Measurements from ENCODE around the gene TELO2. TPM values are rescaled to one million over a fixed set of nuclear protein-coding genes. Genes with fewer than 3 reads are reported as not detected.

Gene TELO2
- total RNA-seq, 3 donors from 2014 or later: 15.2 to 27.5 (median 23.9) TPM

DNA sequence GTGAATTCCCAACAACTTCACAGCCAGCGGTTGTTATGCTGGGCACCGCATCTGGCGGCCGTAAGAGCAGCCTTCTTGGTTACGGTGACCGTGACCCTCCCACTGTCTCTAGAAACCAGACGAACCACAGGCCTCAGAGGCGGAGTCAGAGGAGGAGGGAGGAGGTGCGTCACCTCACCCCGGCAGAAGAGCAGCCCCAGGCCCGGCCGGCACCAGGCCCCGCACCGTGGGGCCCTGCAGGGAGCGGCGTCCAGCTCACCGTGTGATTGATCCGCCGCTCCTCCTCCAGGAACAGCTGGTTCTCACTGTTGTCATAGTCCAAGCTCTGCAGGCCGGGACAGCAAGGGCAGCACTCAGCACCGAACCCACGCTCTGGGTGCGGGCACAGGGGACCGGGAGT lies 32.0 kb upstream of the TELO2 start:
- Histone ChIP-seq H3K36me3 (no peaks in the 10 kb centered on the region), H3K4me1 (no peaks in the 10 kb centered on the region), H3K9me3 (no peaks in the 10 kb centered on the region), H3K27me3 (no peaks in the 10 kb centered on the region), H3K4me3 (no peak overlapping the region), H3K27ac (no peak overlapping the region)
- TF ChIP-seq POLR2AphosphoS5 (IDR thresholded peaks at IDR 0.05): no peak
- no peak for TF ChIP-seq POLR2A (IDR thresholded peaks at IDR 0.05)
- TF ChIP-seq, protein P1, sequence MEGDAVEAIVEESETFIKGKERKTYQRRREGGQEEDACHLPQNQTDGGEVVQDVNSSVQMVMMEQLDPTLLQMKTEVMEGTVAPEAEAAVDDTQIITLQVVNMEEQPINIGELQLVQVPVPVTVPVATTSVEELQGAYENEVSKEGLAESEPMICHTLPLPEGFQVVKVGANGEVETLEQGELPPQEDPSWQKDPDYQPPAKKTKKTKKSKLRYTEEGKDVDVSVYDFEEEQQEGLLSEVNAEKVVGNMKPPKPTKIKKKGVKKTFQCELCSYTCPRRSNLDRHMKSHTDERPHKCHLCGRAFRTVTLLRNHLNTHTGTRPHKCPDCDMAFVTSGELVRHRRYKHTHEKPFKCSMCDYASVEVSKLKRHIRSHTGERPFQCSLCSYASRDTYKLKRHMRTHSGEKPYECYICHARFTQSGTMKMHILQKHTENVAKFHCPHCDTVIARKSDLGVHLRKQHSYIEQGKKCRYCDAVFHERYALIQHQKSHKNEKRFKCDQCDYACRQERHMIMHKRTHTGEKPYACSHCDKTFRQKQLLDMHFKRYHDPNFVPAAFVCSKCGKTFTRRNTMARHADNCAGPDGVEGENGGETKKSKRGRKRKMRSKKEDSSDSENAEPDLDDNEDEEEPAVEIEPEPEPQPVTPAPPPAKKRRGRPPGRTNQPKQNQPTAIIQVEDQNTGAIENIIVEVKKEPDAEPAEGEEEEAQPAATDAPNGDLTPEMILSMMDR (IDR thresholded peaks at IDR 0.05): no peak
- DNase-seq (ENCODE audit: low spot score in 2 of 2): no peak
- intact Hi-C loops (cut with DNase I; ENCODE audit: low total_unique reads): no loop called here

- Histone ChIP-seq H3K27me3 (no peaks in the 10 kb centered on the region), H3K4me3 (no peak overlapping the region), H3K27ac (no peak overlapping the region), H3K4me1 (no peaks in the 10 kb centered on the region), H3K9me3 (no peaks in the 10 kb centered on the region), H3K36me3 (no peaks in the 10 kb centered on the region)
- no peak for DNase-seq (ENCODE audit: low spot score in 2 of 2)
- no peak for TF ChIP-seq POLR2AphosphoS5 (IDR thresholded peaks at IDR 0.05)
- TF ChIP-seq, protein P1 (IDR thresholded peaks at IDR 0.05): no peak
- no peak for TF ChIP-seq POLR2A (IDR thresholded peaks at IDR 0.05)
- intact Hi-C loops (cut with DNase I; ENCODE audit: low total_unique reads): no loop called here
These were observed 28.8 kb upstream of the TELO2 start for GRCh38 chr16:1464196-1464893.

DNA sequence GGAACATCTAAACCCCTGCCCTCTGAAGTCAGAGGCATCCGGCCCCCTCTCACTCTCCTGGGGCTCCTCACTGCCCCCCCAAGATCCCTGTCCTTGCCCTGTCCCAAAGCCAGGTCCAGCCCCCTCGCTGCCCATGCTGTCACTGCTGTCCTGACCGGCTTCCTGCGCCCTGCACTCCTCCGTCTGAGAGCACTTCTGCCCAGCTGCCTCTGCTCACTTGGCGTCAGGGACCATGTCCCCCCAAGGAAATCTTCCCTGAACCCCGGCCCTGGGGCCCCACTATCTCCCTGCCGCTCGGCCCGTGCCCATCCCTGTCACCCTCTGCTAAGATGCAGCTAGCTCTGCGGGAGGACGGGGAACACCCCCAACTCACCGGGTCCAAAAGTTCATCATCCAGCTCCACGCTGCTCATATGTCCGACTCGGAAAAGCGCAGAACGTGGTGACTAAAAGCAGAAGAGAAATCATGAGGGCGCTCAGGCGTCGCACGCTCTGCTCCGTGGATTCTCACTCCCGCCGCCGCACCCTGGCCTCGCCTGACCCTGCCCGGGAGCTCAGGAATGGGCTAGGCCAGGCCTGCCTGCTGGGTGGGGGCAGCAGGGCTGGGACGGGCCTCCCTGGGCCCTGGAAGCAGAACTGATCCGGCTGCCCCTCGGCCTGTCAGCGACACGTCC lies 28.1 kb upstream of the TELO2 start:
- intact Hi-C loops (cut with DNase I; ENCODE audit: low total_unique reads): no loop called here
- H3K9me3 ChIP-seq: no peaks in the 10 kb centered on the region
- no peak for DNase-seq (ENCODE audit: low spot score in 2 of 2)
- H3K4me1 ChIP-seq: no peaks in the 10 kb centered on the region
- TF ChIP-seq POLR2AphosphoS5 (IDR thresholded peaks at IDR 0.05): no peak
- TF ChIP-seq, protein P1 (IDR thresholded peaks at IDR 0.05): no peak
- no peak for TF ChIP-seq POLR2A (IDR thresholded peaks at IDR 0.05)
- H3K27ac ChIP-seq: no peak overlapping the region
- no peaks in the 10 kb centered on the region for H3K36me3 ChIP-seq
- no peaks in the 10 kb centered on the region for H3K27me3 ChIP-seq
- no peak overlapping the region for H3K4me3 ChIP-seq

GRCh38 chr16:1465567-1465915 lies 27.6 kb upstream of the TELO2 start:
- Histone ChIP-seq H3K27me3 (no peaks in the 10 kb centered on the region), H3K4me3 (no peak overlapping the region), H3K4me1 (no peaks in the 10 kb centered on the region), H3K27ac (no peak overlapping the region), H3K9me3 (no peaks in the 10 kb centered on the region), H3K36me3 (no peaks in the 10 kb centered on the region)
- intact Hi-C loops (cut with DNase I; ENCODE audit: low total_unique reads): no loop called here
- TF ChIP-seq, protein P1 (IDR thresholded peaks at IDR 0.05): no peak
- TF ChIP-seq POLR2A (IDR thresholded peaks at IDR 0.05): no peak
- TF ChIP-seq POLR2AphosphoS5 (IDR thresholded peaks at IDR 0.05): no peak
- no peak for DNase-seq (ENCODE audit: low spot score in 2 of 2)

- H3K27me3 ChIP-seq: no peaks in the 10 kb centered on the region
- no peaks in the 10 kb centered on the region for H3K9me3 ChIP-seq
- no peaks in the 10 kb centered on the region for H3K36me3 ChIP-seq
- no peak overlapping the region for H3K27ac ChIP-seq
- no peaks in the 10 kb centered on the region for H3K4me1 ChIP-seq
- intact Hi-C loops (cut with DNase I; ENCODE audit: low total_unique reads): no loop called here
- TF ChIP-seq, protein P1 (IDR thresholded peaks at IDR 0.05): no peak
- TF ChIP-seq POLR2AphosphoS5 (IDR thresholded peaks at IDR 0.05): no peak
- TF ChIP-seq POLR2A (IDR thresholded peaks at IDR 0.05): no peak
- no peak for DNase-seq (ENCODE audit: low spot score in 2 of 2)
- H3K4me3 ChIP-seq: no peak overlapping the region
These were observed 27.1 kb upstream of the TELO2 start for GRCh38 chr16:1466054-1466453.
